K562 (cell line): ENCODE results near the gene PODXL2. TPM values are rescaled to one million over a fixed set of nuclear protein-coding genes. Genes with fewer than 3 reads are reported as not detected.

ENCODE experiments used
- ATAC-seq: fragments of 200-7000 bp; cut with Tn5 transposase; 3 replicates; pipeline ENCODE4 v1.9.1; 2020; ENCODE audit warnings: moderate library complexity
- BruUV-seq: library from RNA; stranded (reverse); fragments of 400-500 nt; replicated peaks from 2 replicates; lab custom pipeline; 2021; lab: Mats Ljungman, UMichigan
- CTCF ChIA-PET: fragments of 300-600 bp; formaldehyde crosslinking; extraction: SDS; loops from one replicate; lab custom pipeline; 2021; ENCODE audit warnings: low intra/inter-chr PET ratio; lab: Yijun Ruan, JAX
- POLR2A ChIA-PET: fragments of 300-600, 350-650 bp; sonication (Branson Sonifier 250); formaldehyde crosslinking; extraction: SDS; loops from one replicate; lab custom pipeline; 2021; ENCODE audit warnings: antibody characterized with exemption, inconsistent platforms; lab: Yijun Ruan, JAX
- DNase-seq, 4 experiments: peaks; one replicate each; pipeline versions ENCODE4 v3.0.0 to v3.0.0-alpha.2; 2011 to 2018; ENCODE audit warnings: low spot score in 3 of 4, mixed read lengths in 3 of 4; ENCODE audit errors: extremely low read depth in 1 of 4
- FAIRE-seq: peaks from 2 replicates; lab custom pipeline; 2011; peaks lifted over from hg19 to GRCh38; lab: Jason Lieb, UNC
- H2AFZ ChIP-seq: 2 replicates; pipeline ENCODE4 v1.6.0; 2011; ENCODE audit warnings: low read depth, low read length, control low read depth, inconsistent platforms
- H3K27ac ChIP-seq: fragments of 200-600 bp; 3 replicates; pipeline ENCODE4 v1.8.0; 2011; ENCODE audit warnings: low read depth, mild to moderate bottlenecking, control low read depth, inconsistent platforms, low read length, moderate library complexity, mixed read lengths; ENCODE audit errors: extremely low read depth
- H3K27me3 ChIP-seq, 2 experiments: fragments of 300-600 bp in 1 of 2; 2 replicates in 1 of 2; 3 replicates in 1 of 2; pipeline versions ENCODE4 v1.6.0 to v1.8.0; 2011; ENCODE audit warnings: inconsistent platforms in 2 of 2, low read length in 2 of 2, mild to moderate bottlenecking in 1 of 2, mixed read lengths in 1 of 2, moderate library complexity in 1 of 2; ENCODE audit not compliant: control insufficient read depth in 2 of 2, insufficient read depth in 2 of 2
- H3K36me3 ChIP-seq: fragments of 300-600 bp; 3 replicates; pipeline ENCODE4 v1.8.0; 2011; ENCODE audit warnings: mild to moderate bottlenecking, low read length, inconsistent platforms; ENCODE audit not compliant: control insufficient read depth, insufficient read depth
- H3K4me1 ChIP-seq, 2 experiments: fragments of 200-600 bp in 1 of 2; replicated peaks in 1 of 2; 2 replicates in 1 of 2; 3 replicates in 1 of 2; pipeline versions ENCODE4 v1.5.1 to v1.8.0; 2011; ENCODE audit warnings: inconsistent platforms in 2 of 2, low read length in 2 of 2, mild to moderate bottlenecking in 1 of 2, mixed read lengths in 1 of 2, moderate library complexity in 1 of 2; ENCODE audit not compliant: control insufficient read depth in 2 of 2, insufficient read depth in 2 of 2
- H3K4me2 ChIP-seq: 2 replicates; pipeline ENCODE4 v1.6.1; 2011; ENCODE audit warnings: low read length, control low read depth, inconsistent platforms, mixed read lengths; ENCODE audit not compliant: insufficient read depth
- H3K4me3 ChIP-seq: fragments of 200-600 bp; sonication (generic), shearing (Covaris generic); 2 replicates; pipeline ENCODE4 v1.5.1; 2016; ENCODE audit warnings: control low read depth, inconsistent platforms
- H3K79me2 ChIP-seq: fragments of 200-600 bp; 3 replicates; pipeline ENCODE4 v1.8.0; 2011; ENCODE audit warnings: low read length, inconsistent platforms; ENCODE audit not compliant: control insufficient read depth, insufficient read depth
- H3K9ac ChIP-seq, 2 experiments: 2 replicates each; pipeline versions ENCODE4 v1.6.0 to v1.6.1; 2011; ENCODE audit warnings: low read depth in 2 of 2, low read length in 2 of 2, control low read depth in 1 of 2, inconsistent platforms in 1 of 2, mild to moderate bottlenecking in 1 of 2, mixed read lengths in 1 of 2; ENCODE audit not compliant: insufficient read depth in 1 of 2
- H3K9me1 ChIP-seq: one replicate; pipeline ENCODE4 v1.6.0; 2011; ENCODE audit warnings: inconsistent platforms, mild to moderate bottlenecking, low read length, moderate library complexity; ENCODE audit not compliant: control insufficient read depth, insufficient read depth
- H3K9me3 ChIP-seq: replicated peaks from 2 replicates; pipeline ENCODE4 v1.5.1; 2011; ENCODE audit warnings: low read depth, low read length, inconsistent platforms; ENCODE audit not compliant: control insufficient read depth, insufficient read depth
- H4K20me1 ChIP-seq: replicated peaks from 2 replicates; pipeline ENCODE4 v1.6.1; 2011; ENCODE audit warnings: low read length, inconsistent platforms, mixed read lengths; ENCODE audit not compliant: control insufficient read depth, insufficient read depth
- SMAD1 ChIP-seq: fragments of 150-350 bp; IDR thresholded peaks from 2 replicates; pipeline ENCODE4 v1.6.1; 2014; ENCODE audit warnings: low read length, low read depth; ENCODE audit not compliant: partially characterized antibody
- ZNF174 ChIP-seq: fragments of 250-450 bp; sonication (Bioruptor Pico); IDR thresholded peaks from 2 replicates; pipeline ENCODE4 v1.4.0; 2020; ENCODE audit warnings: mild to moderate bottlenecking
- ZNF318 ChIP-seq, 2 experiments: fragments of 450-650 bp; IDR thresholded peaks; 2 replicates each; pipeline ENCODE4 v1.6.1; 2016; ENCODE audit warnings: mild to moderate bottlenecking in 2 of 2, borderline replicate concordance in 1 of 2, low read depth in 1 of 2, moderate library complexity in 1 of 2
- WGBS: fragments of 100-300 bp; shearing (Covaris generic); methylation state at CpG from one replicate; pipeline ENCODE4 v1.1.6; 2016; ENCODE audit warnings: low coverage, mixed read lengths; ENCODE audit not compliant: insufficient coverage; ENCODE audit errors: missing lambda C conversion rate; 5-methylcytosine and 5-hydroxymethylcytosine counted together
- in situ Hi-C: fragments of 300-500 bp; cut with MboI; formaldehyde crosslinking; loops from 4 replicates; pipeline ENCODE4 v1.15.0; 2018; ENCODE audit warnings: inconsistent platforms, mixed read lengths
- intact Hi-C: fragments of 100-400 bp; cut with micrococcal nuclease; formaldehyde crosslinking; loops from 2 replicates; pipeline ENCODE4 v1.14.2; 2022
- polyA plus RNA-seq, 8 experiments: library from polyadenylated mRNA; depleted of rRNA in 4 of 8; stranded (reverse) in 5 of 8; unstranded in 3 of 8; fragments of >200 nt; fragmentation: Nextera tagmentation in 2 of 8; fragmentation: Illumina TruSeq in 1 of 8; extraction: Ambion mirVana in 2 of 8; extraction: Trizol in 1 of 8; gene quantifications; 2 replicates each; pipeline versions ENCODE4 v1.2.1 to v1.2.3, GENCODE V29; 2011 to 2014; ENCODE audit warnings: inconsistent platforms in 1 of 8, missing spikeins in 1 of 8
- total RNA-seq, 7 experiments: library from RNA; depleted of rRNA in 6 of 7; stranded (reverse); fragments of >200 nt in 6 of 7; fragmentation: Illumina TruSeq in 2 of 7; extraction: Trizol in 2 of 7; gene quantifications; 2 replicates each; pipeline versions ENCODE4 v1.2.1 to v1.2.3, GENCODE V29; 2011 to 2021; ENCODE audit warnings: low replicate concordance in 1 of 7

Gene PODXL2
- total and polyA plus RNA-seq, 9 of the 15 experiments (the other 6 are each of a cell fraction or from before 2014, with no cell fraction given) = 0.03 to 52.5 (median 21.9) TPM

GRCh38 chr3:127610105-127610504, 18.9 kb upstream of the PODXL2 start:
- no TSS peak for BruUV-seq
- TF ChIP-seq ZNF174 (CRISPR knock-in tag) = no peak
- no peak for TF ChIP-seq ZNF318 (IDR thresholded peaks at IDR 0.05; ENCODE audit: borderline replicate concordance in 1 of 2, low read depth in 1 of 2)
- TF ChIP-seq SMAD1 = no peak
- TF ChIP-seq, all 486 proteins: peak for 0
- ATAC-seq = no peak
- Histone ChIP-seq H3K27ac (no peak overlapping the region), H3K79me2 (no peaks in the 10 kb centered on the region; the same call in 1 of the 3 replicates), H3K4me2 (no peak overlapping the region), H4K20me1 (no peaks in the 10 kb centered on the region; the same call in 1 of the 2 replicates), H3K27me3 (no peaks in the 10 kb centered on the region), H3K36me3 (peaks cover 94% of the 10 kb centered on the region; the same call in 2 of the 3 replicates), H3K4me3 (no peak overlapping the region), H3K9me3 (no peaks in the 10 kb centered on the region), H3K4me1 (no peaks in the 10 kb centered on the region; a peak in 1 of 5 replicates), H3K9ac (no peak overlapping the region), H2AFZ (no peak overlapping the region), H3K9me1 (no peaks in the 10 kb centered on the region)
- FAIRE-seq = no peak
- CTCF ChIA-PET = no interaction called here
- 88% methylated on average over 4 of the region's 5 CpGs for WGBS
- POLR2A ChIA-PET = interaction anchor here (1.2 to 3.4 kb wide), 4 partner anchors 10 to 25 kb away, joined by 3 to 18 read pairs (median 16); partner anchors contain the start of gene MCM2
- DNase-seq = no peak
- in situ Hi-C loops (no loop called here), intact Hi-C loops (no loop called here)
